ENCODE data around the gene TENT4B.
"Not testable (repeated sequence)": the region's sequence is repeated elsewhere in the genome, so short reads cannot be mapped to it uniquely, and the experiment has no call there.

TENT4B gene

GRCh38 chr16:50152807-50153595 is at the start of gene TENT4B:
TENT4B (plus strand) TSS chr16:50153306; CDS start chr16:50153622, 316 bp downstream.
- peak; percentile 82 for DNase-seq

DNA sequence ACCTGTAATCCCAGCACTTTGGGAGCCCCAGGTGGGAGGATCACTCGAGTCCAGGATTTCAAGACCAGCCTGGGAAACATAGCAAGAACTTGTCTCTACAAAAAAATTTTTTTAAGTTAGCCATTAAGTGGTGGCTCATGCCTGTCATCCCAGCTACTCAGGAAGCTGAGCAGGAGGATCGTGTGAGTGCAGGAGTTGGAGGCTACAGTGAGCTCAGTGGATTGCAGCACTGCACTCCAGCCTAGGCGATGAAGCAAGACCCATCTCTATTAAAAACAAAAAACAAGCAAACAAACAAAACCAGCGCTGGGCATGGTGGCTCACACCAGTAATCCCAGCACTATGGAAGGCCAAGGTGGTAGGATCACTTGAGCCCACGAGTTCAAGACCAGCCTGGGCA is 49.3 kb upstream of the TENT4B start:
- no peak for DNase-seq

- no peak for DNase-seq
Observed at GRCh38 chr16:50114357-50115129, 38.6 kb upstream of the TENT4B start.

- no peak for DNase-seq
Observed at GRCh38 chr16:50120711-50121110, 32.4 kb upstream of the TENT4B start.

GRCh38 chr16:50121278-50121677 is 31.8 kb upstream of the TENT4B start:
- DNase-seq, result no peak

- DNase-seq, result no peak
Observed at GRCh38 chr16:50121721-50122445, 31.2 kb upstream of the TENT4B start.

GRCh38 chr16:50123417-50123816 is 29.7 kb upstream of the TENT4B start:
- no peak for DNase-seq

GRCh38 chr16:50124769-50125168 is 28.3 kb upstream of the TENT4B start:
- no peak for DNase-seq

GRCh38 chr16:50126183-50126582 is 26.9 kb upstream of the TENT4B start:
- DNase-seq, result no peak

DNA sequence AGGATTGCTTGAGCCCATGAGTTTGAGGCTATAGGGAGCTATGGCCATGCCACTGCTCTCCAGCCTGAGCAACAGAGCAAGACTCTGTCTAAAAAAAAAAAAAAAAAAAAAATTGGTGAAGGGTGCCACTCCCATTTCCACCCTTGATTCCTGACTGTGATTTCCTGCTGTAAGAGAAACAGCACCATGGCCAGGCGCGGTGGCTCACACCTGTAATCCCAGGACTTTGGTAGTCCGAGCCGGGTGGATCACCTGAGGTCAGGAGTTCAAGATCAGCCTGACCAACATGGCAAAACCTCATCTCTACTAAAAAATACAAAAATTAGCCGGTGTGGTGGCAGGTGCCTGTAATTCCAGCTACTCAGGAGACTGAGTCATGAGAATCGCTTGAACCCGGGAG is 20.5 kb upstream of the TENT4B start:
- not testable (repeated sequence) for DNase-seq

DNA sequence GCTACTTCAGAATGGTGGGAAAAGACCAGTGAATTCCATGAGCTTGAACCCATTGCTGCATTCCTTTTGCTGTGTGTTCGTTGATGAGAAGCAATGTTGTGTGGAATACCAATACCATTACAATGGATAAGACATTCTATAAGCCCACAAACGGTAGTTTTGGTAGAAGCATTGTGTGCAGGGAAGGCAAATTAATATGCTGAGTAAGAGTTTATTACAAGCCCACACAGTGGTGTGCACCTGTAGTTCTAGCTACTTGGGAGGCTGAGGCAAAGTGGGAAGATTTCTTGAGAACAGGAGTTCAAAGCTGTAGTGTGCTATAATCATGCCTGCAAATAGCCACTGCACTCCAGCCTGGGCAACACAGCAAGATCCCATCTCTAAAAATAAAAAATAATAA is 19.9 kb upstream of the TENT4B start:
- no peak for DNase-seq

- DNase-seq, result no peak
Observed at GRCh38 chr16:50136399-50136798, 16.7 kb upstream of the TENT4B start.

DNA sequence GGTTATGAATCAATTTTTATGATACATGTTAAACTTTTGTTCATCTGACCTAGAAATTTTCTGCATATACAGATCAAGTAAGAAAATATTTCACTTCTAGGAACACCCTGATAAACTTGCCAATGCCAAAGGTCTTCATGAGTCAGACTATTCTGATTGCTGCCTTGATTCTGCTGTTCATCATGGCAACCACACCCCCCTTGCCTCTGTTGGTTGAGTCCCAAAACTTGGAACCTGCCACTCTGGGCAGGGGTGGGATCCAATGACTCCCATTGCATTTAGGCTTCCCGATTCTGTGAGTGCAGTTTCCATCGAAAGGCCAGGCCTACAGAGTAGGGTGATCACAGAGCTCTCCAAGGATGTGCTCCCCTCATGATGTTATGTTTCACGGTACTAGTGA is 15.8 kb upstream of the TENT4B start:
- no peak for DNase-seq

- no peak for DNase-seq
Observed at GRCh38 chr16:50139580-50139979, 13.5 kb upstream of the TENT4B start.

DNA sequence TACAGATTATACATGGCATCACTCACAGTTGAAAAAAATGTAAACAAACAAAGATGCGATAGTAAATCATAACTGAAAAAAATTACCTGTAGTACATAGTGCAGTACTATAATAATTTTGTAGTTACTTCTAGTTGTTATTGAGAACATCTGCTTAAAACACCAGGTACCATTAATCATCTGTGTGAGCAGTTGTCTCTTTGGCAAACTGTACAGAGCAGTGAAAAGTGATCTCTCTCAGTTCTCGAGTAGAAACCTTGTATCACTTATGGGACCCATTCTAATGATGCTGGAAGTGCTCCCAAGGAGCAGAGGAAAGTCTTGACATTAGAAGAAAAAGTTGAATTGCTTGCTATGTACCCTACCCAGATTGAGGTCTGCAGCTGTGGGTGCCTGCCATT is 8.9 kb upstream of the TENT4B start:
- DNase-seq, result no peak

GRCh38 chr16:50146479-50147435 is 6.3 kb upstream of the TENT4B start:
- DNase-seq, result no peak

- DNase-seq, result no peak
Observed at GRCh38 chr16:50151322-50151721, 1.8 kb upstream of the TENT4B start.

- no peak for DNase-seq
Observed at GRCh38 chr16:50151756-50152155, 1.4 kb upstream of the TENT4B start.

DNA sequence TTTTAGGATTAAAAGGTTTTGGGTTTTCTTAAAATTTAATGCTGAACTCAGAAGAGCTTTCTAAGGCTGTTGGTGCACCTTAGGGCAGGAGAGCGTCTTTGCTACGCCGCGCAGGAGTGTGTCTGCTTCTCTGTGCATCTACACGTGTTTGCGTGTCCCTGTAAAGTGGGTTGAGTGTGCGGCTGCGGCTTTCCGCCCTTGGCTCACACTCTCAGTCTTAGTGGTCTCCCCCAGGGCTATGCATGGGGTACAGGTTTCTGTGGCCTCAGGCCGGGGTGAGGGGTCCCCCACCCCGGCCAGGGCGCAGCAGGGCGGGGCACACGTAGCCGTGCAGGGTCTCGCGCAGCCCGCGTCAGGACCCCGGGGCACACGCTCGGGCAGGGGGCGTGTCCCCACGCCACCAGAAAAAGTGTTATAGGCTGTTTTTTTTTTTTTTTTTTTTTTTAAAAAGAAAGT is 727 bp upstream of the TENT4B start:
- no peak for DNase-seq

DNA sequence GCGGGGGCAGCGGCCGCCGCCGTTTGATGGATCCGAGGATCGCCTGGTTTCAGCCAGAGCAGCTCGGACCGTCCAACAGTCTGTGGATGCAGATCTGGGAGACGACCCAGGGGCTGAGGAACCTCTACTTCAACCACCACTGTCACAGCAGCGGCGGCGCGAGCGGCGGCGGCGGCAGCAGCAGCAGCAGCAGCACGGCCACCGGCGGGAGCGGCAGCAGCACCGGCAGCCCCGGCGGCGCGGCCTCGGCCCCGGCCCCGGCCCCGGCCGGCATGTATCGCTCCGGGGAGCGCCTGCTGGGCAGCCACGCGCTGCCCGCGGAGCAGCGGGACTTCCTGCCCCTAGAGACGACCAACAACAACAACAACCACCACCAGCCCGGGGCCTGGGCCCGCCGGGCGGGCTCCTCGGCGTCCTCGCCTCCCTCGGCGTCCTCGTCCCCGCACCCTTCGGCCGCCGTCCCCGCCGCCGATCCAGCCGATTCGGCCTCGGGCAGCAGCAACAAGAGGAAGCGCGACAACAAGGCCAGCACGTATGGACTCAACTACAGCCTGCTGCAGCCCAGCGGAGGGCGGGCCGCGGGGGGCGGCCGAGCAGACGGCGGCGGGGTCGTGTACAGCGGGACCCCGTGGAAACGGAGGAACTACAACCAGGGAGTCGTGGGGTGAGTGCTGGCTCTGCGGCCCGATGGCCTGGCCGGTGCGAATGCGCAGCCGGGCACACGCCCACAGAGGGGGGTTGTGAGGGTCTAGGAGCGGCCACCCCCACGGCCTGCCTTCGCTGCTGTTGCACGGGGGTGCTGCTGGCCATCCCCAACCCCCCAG is 702 bp downstream of the TENT4B start:
- DNase-seq, result no peak

DNA sequence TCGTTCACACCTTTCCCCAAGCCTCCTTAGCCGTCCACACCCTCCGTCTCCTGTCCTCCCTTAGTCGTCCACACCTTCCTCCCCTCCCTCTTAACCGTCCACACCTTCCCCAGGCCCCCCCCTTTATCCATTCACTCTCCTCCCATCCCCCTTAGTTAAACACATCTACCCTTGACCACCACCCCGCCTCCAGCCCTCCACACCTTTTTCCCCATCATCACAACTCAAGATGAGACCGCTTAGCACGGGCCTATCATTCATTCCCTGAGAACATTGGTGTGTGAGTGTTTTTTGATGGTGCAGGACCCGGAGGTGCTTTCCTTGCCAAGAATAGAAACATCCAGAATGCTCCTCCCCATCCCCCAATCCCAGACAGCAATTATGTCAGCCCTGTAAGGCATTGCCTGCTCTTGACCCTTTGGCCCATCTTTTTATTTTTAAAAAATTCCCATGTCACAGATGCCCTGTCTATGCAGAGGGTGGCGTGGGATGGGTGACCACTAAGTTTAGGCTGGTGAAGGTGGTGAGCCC is 1.4 kb downstream of the TENT4B start:
- no peak for DNase-seq

Measured in fibroblast of upper back skin (primary cell).